Subcutaneous abdominal adipose tissue (tissue), 5 donors: ENCODE measurements around the gene DERL2.

Experiments
- H3K27ac ChIP-seq: one replicate; pipeline ENCODE4 v1.7.0; 2013; ENCODE audit warnings: low read depth, mild to moderate bottlenecking, inconsistent platforms, low read length, moderate library complexity
- H3K27me3 ChIP-seq, 5 donors: one replicate each; pipeline ENCODE4 v1.7.0; 2013; ENCODE audit warnings: low read length in 5 of 5, inconsistent platforms in 1 of 5; ENCODE audit not compliant: control insufficient read depth in 5 of 5, insufficient read depth in 4 of 5
- H3K36me3 ChIP-seq, 5 donors: one replicate each; pipeline ENCODE4 v1.7.0; 2013; ENCODE audit warnings: low read length in 5 of 5; ENCODE audit not compliant: control insufficient read depth in 5 of 5, insufficient read depth in 5 of 5
- H3K4me1 ChIP-seq, 5 donors: one replicate each; pipeline ENCODE4 v1.7.0; 2013; ENCODE audit warnings: low read length in 5 of 5, mild to moderate bottlenecking in 3 of 5, moderate library complexity in 1 of 5; ENCODE audit not compliant: control insufficient read depth in 5 of 5, insufficient read depth in 5 of 5
- H3K4me3 ChIP-seq, 5 donors: one replicate each; pipeline ENCODE4 v1.7.0; 2013; ENCODE audit warnings: low read length in 5 of 5, low read depth in 1 of 5
- H3K9ac ChIP-seq, 5 donors: one replicate each; pipeline ENCODE4 v1.7.0; 2013; ENCODE audit warnings: low read length in 5 of 5, mild to moderate bottlenecking in 4 of 5, moderate library complexity in 3 of 5
- H3K9me3 ChIP-seq, 5 donors: one replicate each; pipeline ENCODE4 v1.7.0; 2013; ENCODE audit warnings: low read length in 5 of 5; ENCODE audit not compliant: control insufficient read depth in 5 of 5
- donor health status: healthy.
- donor health status: healthy.
- donor health status: healthy.
- donor health status: healthy.
- donor health status: healthy.

The DERL2 gene

DNA sequence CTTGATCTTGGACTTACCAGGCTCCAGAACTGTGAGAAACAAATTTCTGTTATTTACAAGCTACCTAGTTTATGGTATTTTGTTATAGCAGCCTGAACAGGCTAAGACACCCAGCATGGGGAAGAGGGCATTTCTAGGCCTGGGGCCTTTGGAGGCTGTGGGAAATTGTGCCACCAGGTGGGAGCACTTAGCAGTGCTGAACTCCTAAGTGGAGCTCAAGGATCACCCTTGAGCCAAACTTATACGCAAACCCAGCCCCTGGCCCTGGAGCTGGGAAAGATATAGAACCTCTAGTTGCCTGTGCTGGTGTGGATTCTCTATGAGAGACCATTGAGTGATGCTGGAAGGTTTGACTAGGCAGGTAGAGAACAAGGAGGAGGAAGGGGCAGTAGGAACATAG is 36.5 kb upstream of the DERL2 start:
- no peaks in the 10 kb centered on the region for H3K9me3 ChIP-seq
- no peak overlapping the region for H3K27ac ChIP-seq
- H3K4me3 ChIP-seq, result no peak overlapping the region
- no peaks in the 10 kb centered on the region for H3K4me1 ChIP-seq
- H3K36me3 ChIP-seq, result peaks cover 3 to 80% (median 65%) of the 10 kb centered on the region in 5 donors
- H3K9ac ChIP-seq, result no peak overlapping the region
- H3K27me3 ChIP-seq, result no peaks in the 10 kb centered on the region

- H3K36me3 ChIP-seq, result peaks cover 10 to 60% (median 57%) of the 10 kb centered on the region in 5 donors
- H3K4me1 ChIP-seq, result no peaks in the 10 kb centered on the region
- no peak overlapping the region for H3K9ac ChIP-seq
- no peak overlapping the region for H3K27ac ChIP-seq
- H3K4me3 ChIP-seq, result no peak overlapping the region
- H3K9me3 ChIP-seq, result no peaks in the 10 kb centered on the region
- no peaks in the 10 kb centered on the region for H3K27me3 ChIP-seq
Observed at GRCh38 chr17:5516060-5516792, 30.2 kb upstream of the DERL2 start.

- Histone ChIP-seq H3K27me3 (no peaks in the 10 kb centered on the region), H3K36me3 (peaks cover 10 to 49% (median 46%) of the 10 kb centered on the region in 5 donors), H3K9me3 (no peaks in the 10 kb centered on the region)
Observed at GRCh38 chr17:5514976-5515375, 29.0 kb upstream of the DERL2 start.

GRCh38 chr17:5513628-5514027 is 27.6 kb upstream of the DERL2 start:
- no peaks in the 10 kb centered on the region for H3K9me3 ChIP-seq
- no peak overlapping the region for H3K4me3 ChIP-seq
- H3K27ac ChIP-seq, result no peak overlapping the region
- no peak overlapping the region for H3K9ac ChIP-seq
- no peaks in the 10 kb centered on the region for H3K27me3 ChIP-seq
- H3K4me1 ChIP-seq, result no peaks in the 10 kb centered on the region
- H3K36me3 ChIP-seq, result peaks cover 10 to 56% (median 47%) of the 10 kb centered on the region in 5 donors

More at GRCh38 chr17:5514976-5515375, 29.0 kb upstream of the DERL2 start:
- H3K4me1 ChIP-seq, result no peaks in the 10 kb centered on the region
- no peak overlapping the region for H3K27ac ChIP-seq
- H3K4me3 ChIP-seq, result no peak overlapping the region
- no peak overlapping the region for H3K9ac ChIP-seq

DNA sequence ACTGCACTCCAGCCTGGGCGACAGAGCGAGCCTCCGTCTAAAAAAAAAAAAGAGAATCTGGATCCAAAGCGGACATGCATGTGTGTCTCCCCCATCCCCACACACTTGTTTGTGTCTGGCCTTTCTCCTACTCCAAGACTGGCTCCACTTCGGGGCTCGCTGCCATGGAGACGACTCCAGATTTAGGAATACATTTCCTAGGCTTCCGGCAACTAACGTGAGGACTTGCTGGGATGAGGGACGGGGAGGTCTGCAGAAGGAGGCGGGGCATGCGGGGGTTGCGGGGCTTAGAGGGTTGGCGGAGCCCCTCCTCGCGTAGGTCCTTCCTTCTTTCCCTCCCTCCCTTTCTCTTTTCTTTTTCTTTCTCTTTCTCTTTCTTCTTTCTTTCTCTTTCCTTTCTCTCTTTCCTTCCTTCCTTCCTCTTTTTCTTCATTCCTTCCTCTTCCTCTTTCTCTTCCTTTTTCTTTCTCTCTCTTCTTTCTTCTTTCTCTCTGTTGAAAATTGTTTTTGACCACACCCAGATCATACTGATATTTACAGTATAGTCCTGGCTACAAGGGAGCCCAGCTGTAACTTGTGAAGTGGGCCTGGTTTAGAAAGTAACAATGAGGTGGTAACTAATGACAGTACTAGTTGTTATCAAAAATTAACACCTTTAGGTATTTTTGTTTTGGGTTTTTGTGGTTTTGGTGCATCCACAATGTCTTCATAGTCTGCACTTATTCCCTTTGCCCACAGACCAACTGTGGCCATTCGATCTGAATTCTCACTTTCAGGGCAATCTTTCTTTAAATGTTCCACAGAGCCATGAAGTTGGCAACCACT is 25.6 kb upstream of the DERL2 start:
- no peaks in the 10 kb centered on the region for H3K9me3 ChIP-seq
- H3K9ac ChIP-seq, result no peak overlapping the region
- H3K36me3 ChIP-seq, result peaks cover 7 to 44% (median 42%) of the 10 kb centered on the region in 5 donors
- H3K27ac ChIP-seq, result no peak overlapping the region
- no peak overlapping the region for H3K4me3 ChIP-seq
- H3K4me1 ChIP-seq, result no peaks in the 10 kb centered on the region
- no peaks in the 10 kb centered on the region for H3K27me3 ChIP-seq

GRCh38 chr17:5510771-5511170 is 24.8 kb upstream of the DERL2 start:
- no peaks in the 10 kb centered on the region for H3K4me1 ChIP-seq
- no peak overlapping the region for H3K27ac ChIP-seq
- H3K36me3 ChIP-seq, result peaks cover 4 to 36% (median 34%) of the 10 kb centered on the region in 5 donors

GRCh38 chr17:5509482-5509881 is 23.5 kb upstream of the DERL2 start:
- Histone ChIP-seq H3K9ac (no peak overlapping the region), H3K9me3 (no peaks in the 10 kb centered on the region), H3K27me3 (no peaks in the 10 kb centered on the region), H3K27ac (no peak overlapping the region), H3K4me3 (no peak overlapping the region), H3K4me1 (no peaks in the 10 kb centered on the region), H3K36me3 (peaks cover 0 to 33% (median 31%) of the 10 kb centered on the region in 5 donors)

More at GRCh38 chr17:5510771-5511170, 24.8 kb upstream of the DERL2 start:
- Histone ChIP-seq H3K9me3 (no peaks in the 10 kb centered on the region), H3K4me3 (no peak overlapping the region), H3K9ac (no peak overlapping the region), H3K27me3 (no peaks in the 10 kb centered on the region)

- Histone ChIP-seq H3K27ac (no peak overlapping the region), H3K4me3 (no peak overlapping the region), H3K9ac (no peak overlapping the region), H3K36me3 (peaks cover 0 to 31% (median 28%) of the 10 kb centered on the region in 5 donors), H3K27me3 (no peaks in the 10 kb centered on the region), H3K9me3 (no peaks in the 10 kb centered on the region), H3K4me1 (no peaks in the 10 kb centered on the region)
Observed at GRCh38 chr17:5508810-5509209, 22.8 kb upstream of the DERL2 start.

DNA sequence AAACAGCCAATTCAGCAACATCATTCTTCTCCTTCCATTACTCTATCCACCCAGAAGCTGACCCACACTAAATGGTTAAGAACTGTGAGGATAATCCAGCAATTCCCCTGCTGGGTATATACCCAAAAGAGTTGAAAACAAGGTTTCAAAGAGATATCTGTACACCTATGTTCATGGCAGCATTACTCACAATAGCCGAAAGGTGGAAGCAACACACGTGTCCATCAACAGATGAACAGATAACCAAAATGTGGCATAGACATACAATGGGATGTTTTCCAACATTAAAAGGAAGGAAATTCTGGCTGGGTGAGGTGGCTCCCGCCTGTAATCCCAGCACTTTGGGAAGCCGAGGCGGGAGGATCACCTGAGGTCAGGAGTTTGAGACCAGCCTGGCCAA is 20.3 kb upstream of the DERL2 start:
- no peak overlapping the region for H3K4me3 ChIP-seq
- H3K27ac ChIP-seq, result no peak overlapping the region
- H3K9ac ChIP-seq, result no peak overlapping the region
- H3K36me3 ChIP-seq, result peaks cover 5 to 47% (median 34%) of the 10 kb centered on the region in 5 donors
- H3K9me3 ChIP-seq, result no peaks in the 10 kb centered on the region
- H3K27me3 ChIP-seq, result no peaks in the 10 kb centered on the region
- H3K4me1 ChIP-seq, result peaks cover 0 to 1% (median 0%) of the 10 kb centered on the region in 5 donors

- Histone ChIP-seq H3K4me1 (peaks cover 0 to 19% (median 10%) of the 10 kb centered on the region in 5 donors), H3K27ac (no peak overlapping the region), H3K27me3 (peaks cover 2 to 9% (median 3%) of the 10 kb centered on the region in 5 donors), H3K9me3 (no peaks in the 10 kb centered on the region), H3K9ac (no peak overlapping the region), H3K4me3 (no peak overlapping the region), H3K36me3 (peaks cover 8 to 44% (median 26%) of the 10 kb centered on the region in 5 donors)
Observed at GRCh38 chr17:5502552-5502951, 16.6 kb upstream of the DERL2 start.
